NCI-H2107 treated with DMSO at 0.1 percent for 48 hours (cell line): ENCODE measurements around the gene RPS23.

ENCODE experiments used
- DNase-seq: peaks from one replicate; lab custom pipeline; 2025; ENCODE audit not compliant: unreplicated experiment; lab: John Stamatoyannopoulos, UW

Gene RPS23

GRCh38 chr5:82246960-82247574 is 31.1 kb downstream of the RPS23 start:
- DNase-seq, result no peak

- no peak for DNase-seq
Measured at GRCh38 chr5:82244854-82245635, 33.1 kb downstream of the RPS23 start.

- no peak for DNase-seq
Measured at GRCh38 chr5:82244151-82244550, 34.0 kb downstream of the RPS23 start.

GRCh38 chr5:82234885-82235284 is 43.3 kb downstream of the RPS23 start:
- DNase-seq, result peak; percentile 6

- DNase-seq, result peak; percentile 5
Measured at GRCh38 chr5:82225525-82226172, 52.5 kb downstream of the RPS23 start.
